GDM1 (cell line): ENCODE results near the gene IL16.
"Not testable (repeated sequence)": the region's sequence is repeated elsewhere in the genome, so short reads cannot be mapped to it uniquely, and the experiment has no call there.

Source experiments
- DNase-seq: peaks from one replicate; lab custom pipeline; 2025; lab: John Stamatoyannopoulos, UW

IL16 gene

GRCh38 chr15:81338170-81339007 lies 141.7 kb downstream of the IL16 start:
- no peak for DNase-seq

DNA sequence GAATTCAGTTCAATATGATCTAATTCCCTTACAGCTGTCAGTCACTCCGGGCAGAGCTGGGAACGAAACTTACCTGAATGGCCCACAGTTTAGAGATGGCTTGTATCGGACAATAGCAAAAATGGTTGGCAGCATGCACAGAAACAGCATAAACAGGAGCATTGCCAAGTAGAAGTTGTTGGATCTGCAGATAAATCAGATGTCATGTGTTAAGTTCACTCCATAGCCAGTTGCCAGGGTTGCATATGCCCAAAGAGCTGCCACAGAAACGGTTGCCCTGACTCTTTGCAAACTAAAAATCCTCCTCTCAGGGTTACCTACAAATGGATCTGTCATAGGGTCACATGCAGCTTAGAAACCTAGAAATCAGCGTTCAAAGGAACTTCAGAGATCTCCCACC lies 142.6 kb downstream of the IL16 start:
- DNase-seq, result no peak

GRCh38 chr15:81339851-81340250 lies 143.2 kb downstream of the IL16 start:
- no peak for DNase-seq

DNA sequence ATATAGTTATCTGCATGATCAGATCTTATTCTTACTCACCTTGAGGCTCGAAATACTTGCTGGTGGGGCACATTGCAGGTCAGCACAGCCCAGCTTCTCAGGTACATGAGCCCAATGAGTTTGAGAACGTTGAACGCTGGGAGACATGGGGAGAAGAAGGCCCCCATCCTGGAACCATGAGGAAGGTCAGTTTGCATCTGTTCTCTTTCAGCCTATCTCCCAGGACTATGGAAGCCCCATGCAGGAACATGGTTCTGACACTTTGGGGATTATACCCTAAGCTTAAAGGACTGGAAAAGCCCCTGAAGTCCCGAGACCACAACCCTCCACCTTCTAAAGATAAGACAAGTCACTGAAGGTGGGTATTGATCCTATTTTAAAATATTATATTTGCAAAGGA lies 144.7 kb downstream of the IL16 start:
- no peak for DNase-seq

- DNase-seq, result no peak
These were observed 146.7 kb downstream of the IL16 start for GRCh38 chr15:81343371-81343770.

DNA sequence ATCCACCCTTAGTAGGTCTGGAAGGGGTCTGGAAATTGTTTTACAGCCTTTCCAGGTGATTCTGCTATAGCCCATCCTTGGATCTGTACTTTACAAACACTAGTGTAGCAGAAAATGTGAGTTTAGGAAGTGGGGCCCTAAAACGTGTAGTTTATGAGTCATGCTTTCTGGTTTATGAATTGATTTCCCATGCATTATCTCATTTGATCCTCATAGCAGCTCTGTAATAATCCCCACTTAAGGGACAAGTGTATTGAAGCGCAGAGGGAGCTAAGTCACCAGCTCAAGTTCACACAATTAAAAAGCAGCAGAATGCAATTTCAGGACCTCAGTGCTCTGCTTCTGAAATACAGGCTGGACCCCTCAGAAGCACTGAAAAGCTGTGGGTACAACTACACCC lies 149.9 kb downstream of the IL16 start:
- no peak for DNase-seq

DNA sequence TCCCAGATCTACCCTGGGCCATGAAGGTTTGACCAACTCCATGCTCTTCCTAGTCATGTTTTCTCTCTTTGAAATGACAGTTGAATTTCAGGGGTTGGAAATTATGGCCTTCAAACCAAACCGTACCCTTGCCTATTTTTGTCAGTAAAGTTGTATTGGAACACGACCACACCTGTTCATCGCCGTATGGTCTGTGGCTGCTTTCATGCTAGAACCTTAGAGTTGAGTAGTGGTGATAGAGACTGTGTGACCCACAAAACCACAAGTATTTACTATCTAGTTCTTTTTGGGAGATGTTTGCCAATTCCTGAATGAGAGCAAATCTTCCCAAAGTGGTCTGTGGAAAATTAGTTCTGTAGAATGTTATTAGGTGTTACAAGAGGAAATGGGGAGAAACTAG lies 151.2 kb downstream of the IL16 start:
- no peak for DNase-seq

- not testable (repeated sequence) for DNase-seq
These were observed 152.0 kb downstream of the IL16 start for GRCh38 chr15:81348691-81349090.

- DNase-seq, result no peak
These were observed 152.6 kb downstream of the IL16 start for GRCh38 chr15:81349271-81349670.

- no peak for DNase-seq
These were observed 155.0 kb downstream of the IL16 start for GRCh38 chr15:81351651-81352050.

- no peak for DNase-seq
These were observed 159.6 kb downstream of the IL16 start for GRCh38 chr15:81356252-81356651.

GRCh38 chr15:81357180-81357686 lies 160.6 kb downstream of the IL16 start:
- no peak for DNase-seq

GRCh38 chr15:81358248-81358647 lies 161.6 kb downstream of the IL16 start:
- DNase-seq, result no peak

DNA sequence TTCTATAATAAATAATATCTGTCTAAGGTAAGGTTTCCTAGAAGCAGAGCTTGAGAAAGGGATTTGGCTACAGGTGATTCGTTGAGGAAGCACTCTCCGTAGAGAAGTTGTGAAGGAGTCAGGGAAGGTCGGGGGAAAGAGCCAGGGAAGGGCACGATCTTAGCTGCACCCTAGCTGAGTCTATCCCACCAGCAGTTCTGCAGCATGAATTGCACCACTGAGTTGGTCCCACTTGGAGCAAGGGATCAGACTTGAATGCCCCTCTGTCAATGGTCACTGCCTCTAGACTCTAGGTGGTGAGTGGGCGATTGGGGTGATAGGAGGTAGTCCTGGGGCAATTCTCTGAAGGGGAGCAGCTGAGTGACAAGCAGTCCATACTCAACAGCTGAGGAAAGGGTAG lies 163.8 kb downstream of the IL16 start:
- no peak for DNase-seq

GRCh38 chr15:81361891-81362290 lies 165.2 kb downstream of the IL16 start:
- DNase-seq, result no peak

DNA sequence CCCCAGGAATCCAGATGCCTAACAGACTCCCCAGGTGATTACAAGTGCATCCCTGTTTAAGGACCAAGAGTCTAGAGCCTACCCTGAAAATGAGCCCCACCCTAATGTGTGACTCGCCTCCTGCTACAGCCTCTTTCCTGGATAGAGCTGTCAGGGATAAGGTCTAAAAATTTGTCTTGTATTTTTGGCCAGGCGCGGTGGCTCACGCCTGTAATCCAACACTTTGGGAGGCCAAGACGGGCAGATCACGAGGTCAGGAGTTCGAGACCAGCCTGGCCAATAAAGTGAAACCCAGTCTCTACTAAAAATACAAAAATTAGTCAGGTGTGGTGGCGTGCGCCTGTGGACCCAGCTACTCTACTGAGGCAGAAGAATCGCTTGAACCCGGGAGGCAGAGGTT lies 166.1 kb downstream of the IL16 start:
- no peak for DNase-seq

DNA sequence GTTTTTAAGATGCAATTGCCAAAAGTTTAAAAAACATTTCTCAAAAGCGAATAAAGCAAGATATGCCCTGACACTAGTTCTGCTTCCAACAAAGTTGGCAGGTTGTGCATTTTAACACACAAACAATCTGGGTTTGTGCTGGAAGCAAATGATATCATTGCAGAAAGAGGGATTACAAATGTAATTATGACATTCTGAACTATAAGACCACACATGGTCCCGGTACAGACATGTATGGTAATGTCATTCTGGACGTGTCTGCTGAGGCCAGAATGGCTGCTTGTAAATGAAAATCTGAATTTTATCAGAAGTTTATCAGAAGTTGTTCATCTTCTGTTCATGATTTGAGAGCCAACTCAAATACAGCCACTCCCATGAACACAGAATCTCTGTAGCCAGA lies 166.6 kb downstream of the IL16 start:
- DNase-seq, result no peak
